ENCODE results near the gene SLC6A11.

DNA sequence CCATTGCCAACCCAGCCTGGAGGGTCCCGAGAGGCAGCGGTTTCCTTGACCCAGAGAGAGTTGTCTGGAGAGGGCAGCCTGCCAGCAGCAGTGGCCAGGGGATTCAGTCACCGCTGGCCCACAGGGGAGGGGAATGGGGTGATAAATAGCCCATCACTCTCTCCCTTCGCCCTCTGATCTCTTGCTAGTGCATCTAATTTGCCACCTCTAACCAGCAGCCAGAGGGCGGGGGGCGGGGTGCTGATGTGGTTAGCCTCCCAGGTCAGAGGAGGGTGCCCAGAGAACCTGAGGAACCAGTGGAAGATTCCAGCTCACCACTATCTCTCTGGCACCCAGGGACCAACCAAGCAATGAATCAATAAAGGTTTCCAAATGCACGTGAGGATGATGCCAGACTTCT is 35.1 kb upstream of the SLC6A11 start:
- TF ChIP-seq, protein P1, sequence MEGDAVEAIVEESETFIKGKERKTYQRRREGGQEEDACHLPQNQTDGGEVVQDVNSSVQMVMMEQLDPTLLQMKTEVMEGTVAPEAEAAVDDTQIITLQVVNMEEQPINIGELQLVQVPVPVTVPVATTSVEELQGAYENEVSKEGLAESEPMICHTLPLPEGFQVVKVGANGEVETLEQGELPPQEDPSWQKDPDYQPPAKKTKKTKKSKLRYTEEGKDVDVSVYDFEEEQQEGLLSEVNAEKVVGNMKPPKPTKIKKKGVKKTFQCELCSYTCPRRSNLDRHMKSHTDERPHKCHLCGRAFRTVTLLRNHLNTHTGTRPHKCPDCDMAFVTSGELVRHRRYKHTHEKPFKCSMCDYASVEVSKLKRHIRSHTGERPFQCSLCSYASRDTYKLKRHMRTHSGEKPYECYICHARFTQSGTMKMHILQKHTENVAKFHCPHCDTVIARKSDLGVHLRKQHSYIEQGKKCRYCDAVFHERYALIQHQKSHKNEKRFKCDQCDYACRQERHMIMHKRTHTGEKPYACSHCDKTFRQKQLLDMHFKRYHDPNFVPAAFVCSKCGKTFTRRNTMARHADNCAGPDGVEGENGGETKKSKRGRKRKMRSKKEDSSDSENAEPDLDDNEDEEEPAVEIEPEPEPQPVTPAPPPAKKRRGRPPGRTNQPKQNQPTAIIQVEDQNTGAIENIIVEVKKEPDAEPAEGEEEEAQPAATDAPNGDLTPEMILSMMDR (conservative IDR thresholded peaks at IDR 0.05; ENCODE audit: low read length), result no peak
- no peak for TF ChIP-seq EZH2phosphoT487 (IDR thresholded peaks at IDR 0.05; ENCODE audit: borderline replicate concordance, low read depth, low read length)

Measured in OCI-LY7 (cell line).